H1 (cell line): Measurements from ENCODE around the gene SLC7A11.

Source experiments
- BACH1 ChIP-seq: IDR thresholded peaks from 2 replicates; pipeline ENCODE4 v1.6.1; 2012; ENCODE audit warnings: low read length, improper control_type of control experiment
- CHD2 ChIP-seq: IDR thresholded peaks from 2 replicates; pipeline ENCODE4 v1.6.1; 2012; ENCODE audit warnings: low read length, improper control_type of control experiment
- EP300 ChIP-seq, 2 experiments: IDR thresholded peaks; 1 replicate in 1 of 2; 2 replicates in 1 of 2; pipeline ENCODE4 v1.6.1; 2011 to 2012; ENCODE audit warnings: low read depth in 2 of 2, low read length in 2 of 2, mild to moderate bottlenecking in 2 of 2, borderline replicate concordance in 1 of 2, inconsistent platforms in 1 of 2, moderate library complexity in 1 of 2
- FOSL1 ChIP-seq: IDR thresholded peaks from 2 replicates; pipeline ENCODE4 v1.6.1; 2011; ENCODE audit warnings: mild to moderate bottlenecking, low read depth, low read length, moderate library complexity; ENCODE audit not compliant: insufficient read depth
- NRF1 ChIP-seq: IDR thresholded peaks from 2 replicates; pipeline ENCODE4 v1.6.1; 2011; ENCODE audit warnings: mild to moderate bottlenecking, low read depth, low read length, improper control_type of control experiment
- POLR2A ChIP-seq, 2 experiments: IDR thresholded peaks; 1 replicate in 1 of 2; 2 replicates in 1 of 2; pipeline ENCODE4 v1.6.1; 2011; ENCODE audit warnings: low read depth in 2 of 2, low read length in 2 of 2, mild to moderate bottlenecking in 2 of 2; ENCODE audit errors: control extremely low read depth in 1 of 2
- POLR2AphosphoS5 ChIP-seq: IDR thresholded peaks from 2 replicates; pipeline ENCODE4 v1.6.1; 2011; ENCODE audit warnings: low read depth, low read length
- RXRA ChIP-seq: IDR thresholded peaks from 2 replicates; pipeline ENCODE4 v1.6.1; 2011; ENCODE audit warnings: low read depth, mild to moderate bottlenecking, low read length, moderate library complexity; ENCODE audit not compliant: insufficient read depth
- SRF ChIP-seq: IDR thresholded peaks from 2 replicates; pipeline ENCODE4 v1.6.1; 2011; ENCODE audit warnings: mild to moderate bottlenecking, low read depth, low read length, moderate library complexity
- TAF1 ChIP-seq: IDR thresholded peaks from 2 replicates; pipeline ENCODE4 v1.6.1; 2011; ENCODE audit warnings: mild to moderate bottlenecking, low read depth, low read length
- YY1 ChIP-seq: IDR thresholded peaks from 2 replicates; pipeline ENCODE4 v1.6.1; 2011; ENCODE audit warnings: low read depth, mild to moderate bottlenecking, low read length
- TF ChIP-seq, protein P1 (sequence below), 3 experiments: IDR thresholded peaks; 1 replicate in 2 of 3; 2 replicates in 1 of 3; pipeline versions ENCODE4 v1.5.1 to v1.6.1; 2011; ENCODE audit warnings: low read length in 3 of 3, mild to moderate bottlenecking in 3 of 3, inconsistent platforms in 2 of 3, low read depth in 1 of 3, moderate library complexity in 1 of 3; ENCODE audit not compliant: insufficient read depth in 1 of 3; ENCODE audit errors: control extremely low read depth in 1 of 3

DNA sequence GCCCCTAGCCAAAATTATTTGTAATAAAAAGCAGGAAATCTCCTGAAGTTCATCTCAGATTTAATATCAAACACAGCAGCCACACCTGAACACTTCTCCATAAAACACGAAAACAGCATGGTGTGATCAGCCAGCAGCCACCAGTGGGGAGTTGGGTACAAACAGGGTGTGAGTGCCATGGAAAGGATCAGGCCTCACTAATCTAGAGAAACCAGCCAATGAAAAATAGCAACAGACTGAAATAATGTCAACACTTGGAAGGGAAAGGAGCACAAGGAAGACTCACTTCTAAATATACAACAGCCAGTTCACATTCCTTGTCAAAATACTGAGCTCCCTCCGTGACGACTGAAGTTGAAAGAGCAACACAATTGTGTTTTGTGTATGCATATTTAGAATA, 46.0 kb downstream of the SLC7A11 start:
- TF ChIP-seq YY1 (no peak), NRF1 (no peak), POLR2A (IDR thresholded peaks at IDR 0.05; ENCODE audit: control extremely low read depth in 1 of 2, low read depth in 2 of 2, low read length in 2 of 2) (no peak), RXRA (no peak), POLR2AphosphoS5 (no peak), SRF (no peak), BACH1 (no peak), TAF1 (no peak), FOSL1 (no peak), EP300 (IDR thresholded peaks at IDR 0.05; ENCODE audit: borderline replicate concordance in 1 of 2, low read depth in 2 of 2, low read length in 2 of 2) (no peak), CHD2 (no peak)
- TF ChIP-seq, protein P1, sequence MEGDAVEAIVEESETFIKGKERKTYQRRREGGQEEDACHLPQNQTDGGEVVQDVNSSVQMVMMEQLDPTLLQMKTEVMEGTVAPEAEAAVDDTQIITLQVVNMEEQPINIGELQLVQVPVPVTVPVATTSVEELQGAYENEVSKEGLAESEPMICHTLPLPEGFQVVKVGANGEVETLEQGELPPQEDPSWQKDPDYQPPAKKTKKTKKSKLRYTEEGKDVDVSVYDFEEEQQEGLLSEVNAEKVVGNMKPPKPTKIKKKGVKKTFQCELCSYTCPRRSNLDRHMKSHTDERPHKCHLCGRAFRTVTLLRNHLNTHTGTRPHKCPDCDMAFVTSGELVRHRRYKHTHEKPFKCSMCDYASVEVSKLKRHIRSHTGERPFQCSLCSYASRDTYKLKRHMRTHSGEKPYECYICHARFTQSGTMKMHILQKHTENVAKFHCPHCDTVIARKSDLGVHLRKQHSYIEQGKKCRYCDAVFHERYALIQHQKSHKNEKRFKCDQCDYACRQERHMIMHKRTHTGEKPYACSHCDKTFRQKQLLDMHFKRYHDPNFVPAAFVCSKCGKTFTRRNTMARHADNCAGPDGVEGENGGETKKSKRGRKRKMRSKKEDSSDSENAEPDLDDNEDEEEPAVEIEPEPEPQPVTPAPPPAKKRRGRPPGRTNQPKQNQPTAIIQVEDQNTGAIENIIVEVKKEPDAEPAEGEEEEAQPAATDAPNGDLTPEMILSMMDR (IDR thresholded peaks at IDR 0.05; ENCODE audit: control extremely low read depth in 1 of 3, insufficient read depth in 1 of 3, low read depth in 1 of 3, low read length in 3 of 3): no peak
